Loucy (cell line): ENCODE measurements around the gene TRABD2B.

Experiments used
- H2AFZ ChIP-seq: fragments of 200-600 bp; sonication (generic); 2 replicates; pipeline ENCODE4 v1.6.0; 2016; ENCODE audit warnings: antibody characterized with exemption, mild to moderate bottlenecking, low read length, moderate library complexity
- H3F3A ChIP-seq: fragments of 200-600 bp; 2 replicates; pipeline ENCODE4 v1.6.0; 2016; ENCODE audit warnings: antibody characterized with exemption, low read depth, mild to moderate bottlenecking
- H3K27me3 ChIP-seq: fragments of 200-600 bp; sonication (generic); 2 replicates; pipeline ENCODE4 v1.6.1; 2014; ENCODE audit warnings: low read length, mild to moderate bottlenecking; ENCODE audit not compliant: insufficient read depth, poor library complexity, severe bottlenecking
- H3K36me3 ChIP-seq: fragments of 200-600 bp; sonication (generic); 2 replicates; pipeline ENCODE4 v1.6.1; 2016; ENCODE audit warnings: low read length; ENCODE audit not compliant: insufficient read depth
- H3K4me1 ChIP-seq: fragments of 200-600 bp; sonication (generic); 2 replicates; pipeline ENCODE4 v1.5.1; 2014; ENCODE audit warnings: low read length, mild to moderate bottlenecking; ENCODE audit not compliant: insufficient read depth, poor library complexity, severe bottlenecking
- H3K4me2 ChIP-seq: fragments of 200-600 bp; sonication (generic); 2 replicates; pipeline ENCODE4 v1.6.0; 2014; ENCODE audit warnings: antibody characterized with exemption, low read length, low read depth, mild to moderate bottlenecking; ENCODE audit not compliant: poor library complexity, severe bottlenecking
- H3K4me3 ChIP-seq: fragments of 200-600 bp; sonication (generic); 2 replicates; pipeline ENCODE4 v1.5.1; 2014; ENCODE audit warnings: low read length, mild to moderate bottlenecking, mixed read lengths; ENCODE audit not compliant: poor library complexity, severe bottlenecking
- H3K79me2 ChIP-seq: fragments of 200-600 bp; sonication (generic); 2 replicates; pipeline ENCODE4 v1.6.1; 2014; ENCODE audit warnings: low read length; ENCODE audit not compliant: insufficient read depth
- H3K9ac ChIP-seq: fragments of 200-600 bp; sonication (generic); 2 replicates; pipeline ENCODE4 v1.6.0; 2014; ENCODE audit warnings: mild to moderate bottlenecking, low read depth, low read length, moderate library complexity; ENCODE audit not compliant: poor library complexity, severe bottlenecking
- H3K9me2 ChIP-seq: fragments of 200-600 bp; sonication (generic); replicated peaks from 2 replicates; pipeline ENCODE4 v1.6.1; 2016; ENCODE audit warnings: low read depth, low read length, mixed read lengths
- H3K9me3 ChIP-seq: fragments of 200-600 bp; sonication (generic); 2 replicates; pipeline ENCODE4 v1.6.1; 2014; ENCODE audit warnings: mild to moderate bottlenecking, antibody characterized with exemption, low read length, low read depth; ENCODE audit not compliant: insufficient read depth
- H4K20me1 ChIP-seq: fragments of 200-600 bp; sonication (generic); 2 replicates; pipeline ENCODE4 v1.6.0; 2014; ENCODE audit warnings: antibody characterized with exemption, low read length, mild to moderate bottlenecking; ENCODE audit not compliant: insufficient read depth, poor library complexity, severe bottlenecking
- CTCF ChIP-seq: fragments of 200-600 bp; sonication (generic); conservative IDR thresholded peaks from 2 replicates; pipeline ENCODE4 v1.5.1; 2014; ENCODE audit warnings: mild to moderate bottlenecking, antibody characterized with exemption, low read length
- EZH2phosphoT487 ChIP-seq: fragments of 200-600 bp; IDR thresholded peaks from 2 replicates; pipeline ENCODE4 v1.6.1; 2018; ENCODE audit warnings: antibody characterized with exemption, mild to moderate bottlenecking, moderate library complexity, borderline replicate concordance

TRABD2B gene

DNA sequence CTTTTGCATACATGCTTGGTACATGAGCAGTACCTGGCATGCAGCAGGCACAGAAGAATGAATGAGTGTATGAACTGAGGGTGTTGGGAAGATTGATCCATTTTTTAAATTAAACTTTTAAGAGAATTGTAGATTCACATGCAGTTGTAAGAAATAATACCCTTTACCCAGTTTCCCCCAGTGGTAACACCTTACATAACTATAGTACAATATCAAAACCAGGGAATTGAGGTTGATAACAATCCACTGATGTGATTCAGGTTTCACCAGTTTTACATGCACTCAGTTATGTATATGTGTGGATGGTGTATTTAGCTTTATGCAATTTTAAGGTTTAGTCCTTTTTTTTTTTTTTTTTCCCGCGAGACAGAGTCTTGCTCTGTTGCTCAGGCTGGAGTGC, 20.5 kb downstream of the TRABD2B start:
- no peaks in the 10 kb centered on the region for H4K20me1 ChIP-seq
- H3K4me2 ChIP-seq, result no peak overlapping the region
- no peak overlapping the region for H3K4me3 ChIP-seq
- no peaks in the 10 kb centered on the region for H3K4me1 ChIP-seq
- H3K27me3 ChIP-seq, result no peaks in the 10 kb centered on the region
- no peaks in the 10 kb centered on the region for H3K36me3 ChIP-seq
- TF ChIP-seq CTCF (no peak), EZH2phosphoT487 (no peak)
- H3K9me2 ChIP-seq, result no peaks in the 10 kb centered on the region
- H3K79me2 ChIP-seq, result no peaks in the 10 kb centered on the region
- H3K9ac ChIP-seq, result no peak overlapping the region
- no peak overlapping the region for H2AFZ ChIP-seq
- no peaks in the 10 kb centered on the region for H3K9me3 ChIP-seq
- no peaks in the 10 kb centered on the region for H3F3A ChIP-seq

DNA sequence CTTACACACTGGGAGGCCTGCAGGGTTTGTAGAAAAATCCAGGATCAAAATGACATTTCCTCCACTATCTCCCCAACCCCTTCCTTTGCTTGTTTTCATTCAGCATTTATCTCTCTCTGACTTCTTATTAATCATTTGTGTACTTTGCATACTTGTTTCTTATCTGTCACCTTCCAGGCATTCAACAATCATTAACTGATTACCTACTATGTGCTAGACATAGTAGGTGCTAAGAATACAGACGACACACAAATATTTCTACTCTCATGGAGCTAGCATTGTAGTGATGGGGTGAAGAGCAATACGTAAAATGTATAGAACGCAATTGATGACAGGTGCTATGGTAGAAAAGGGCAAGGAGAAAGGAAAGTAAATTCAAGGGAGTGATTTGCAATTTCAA, 20.9 kb downstream of the TRABD2B start:
- no peak overlapping the region for H3K9ac ChIP-seq
- no peaks in the 10 kb centered on the region for H3K9me3 ChIP-seq
- no peaks in the 10 kb centered on the region for H3K4me1 ChIP-seq
- H3K79me2 ChIP-seq, result no peaks in the 10 kb centered on the region
- no peaks in the 10 kb centered on the region for H3K36me3 ChIP-seq
- no peaks in the 10 kb centered on the region for H3F3A ChIP-seq
- no peaks in the 10 kb centered on the region for H3K27me3 ChIP-seq
- no peak for TF ChIP-seq EZH2phosphoT487
- no peak for TF ChIP-seq CTCF
- no peaks in the 10 kb centered on the region for H4K20me1 ChIP-seq
- no peak overlapping the region for H3K4me2 ChIP-seq
- no peak overlapping the region for H3K4me3 ChIP-seq
- H3K9me2 ChIP-seq, result no peaks in the 10 kb centered on the region
- H2AFZ ChIP-seq, result no peak overlapping the region

- H3K4me2 ChIP-seq, result no peak overlapping the region
- H3K9me2 ChIP-seq, result no peaks in the 10 kb centered on the region
- H3K4me1 ChIP-seq, result no peaks in the 10 kb centered on the region
- H3F3A ChIP-seq, result no peaks in the 10 kb centered on the region
- H3K36me3 ChIP-seq, result no peaks in the 10 kb centered on the region
- H4K20me1 ChIP-seq, result no peaks in the 10 kb centered on the region
- H3K4me3 ChIP-seq, result no peak overlapping the region
- H3K9ac ChIP-seq, result no peak overlapping the region
- TF ChIP-seq EZH2phosphoT487 (no peak), CTCF (no peak)
- H3K9me3 ChIP-seq, result no peaks in the 10 kb centered on the region
- no peaks in the 10 kb centered on the region for H3K27me3 ChIP-seq
- H2AFZ ChIP-seq, result no peak overlapping the region
- no peaks in the 10 kb centered on the region for H3K79me2 ChIP-seq
Observed at GRCh38 chr1:47975302-47975921, 21.8 kb downstream of the TRABD2B start.
